Measurements from ENCODE around the gene FIGN. TPM values are rescaled to one million over a fixed set of nuclear protein-coding genes. Genes with fewer than 3 reads are reported as not detected.

FIGN gene
- total and polyA plus RNA-seq, 9 of the 15 experiments (the other 6 are each of a cell fraction or from before 2014, with no cell fraction given): 0.02 TPM; not detected in 8

DNA sequence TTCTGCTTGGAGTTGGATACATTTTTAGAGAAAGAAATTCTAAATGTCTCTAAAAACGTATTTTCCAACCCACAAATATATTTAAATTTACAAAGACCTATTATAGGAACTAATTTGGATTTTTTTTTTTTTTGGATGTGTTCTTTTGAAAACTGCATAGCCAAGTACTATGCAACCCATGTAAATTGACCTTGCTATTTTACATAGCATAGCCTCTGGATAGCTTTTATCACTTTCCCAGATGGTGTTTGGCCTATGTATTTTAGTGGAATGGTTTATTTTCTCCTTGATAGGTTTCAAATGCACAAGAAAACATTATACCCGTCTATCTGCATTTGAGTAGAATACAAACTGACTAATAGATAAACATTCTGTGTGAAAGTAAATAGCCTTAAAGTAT is 130.0 kb downstream of the FIGN start (continued):
- TF ChIP-seq, protein P1, sequence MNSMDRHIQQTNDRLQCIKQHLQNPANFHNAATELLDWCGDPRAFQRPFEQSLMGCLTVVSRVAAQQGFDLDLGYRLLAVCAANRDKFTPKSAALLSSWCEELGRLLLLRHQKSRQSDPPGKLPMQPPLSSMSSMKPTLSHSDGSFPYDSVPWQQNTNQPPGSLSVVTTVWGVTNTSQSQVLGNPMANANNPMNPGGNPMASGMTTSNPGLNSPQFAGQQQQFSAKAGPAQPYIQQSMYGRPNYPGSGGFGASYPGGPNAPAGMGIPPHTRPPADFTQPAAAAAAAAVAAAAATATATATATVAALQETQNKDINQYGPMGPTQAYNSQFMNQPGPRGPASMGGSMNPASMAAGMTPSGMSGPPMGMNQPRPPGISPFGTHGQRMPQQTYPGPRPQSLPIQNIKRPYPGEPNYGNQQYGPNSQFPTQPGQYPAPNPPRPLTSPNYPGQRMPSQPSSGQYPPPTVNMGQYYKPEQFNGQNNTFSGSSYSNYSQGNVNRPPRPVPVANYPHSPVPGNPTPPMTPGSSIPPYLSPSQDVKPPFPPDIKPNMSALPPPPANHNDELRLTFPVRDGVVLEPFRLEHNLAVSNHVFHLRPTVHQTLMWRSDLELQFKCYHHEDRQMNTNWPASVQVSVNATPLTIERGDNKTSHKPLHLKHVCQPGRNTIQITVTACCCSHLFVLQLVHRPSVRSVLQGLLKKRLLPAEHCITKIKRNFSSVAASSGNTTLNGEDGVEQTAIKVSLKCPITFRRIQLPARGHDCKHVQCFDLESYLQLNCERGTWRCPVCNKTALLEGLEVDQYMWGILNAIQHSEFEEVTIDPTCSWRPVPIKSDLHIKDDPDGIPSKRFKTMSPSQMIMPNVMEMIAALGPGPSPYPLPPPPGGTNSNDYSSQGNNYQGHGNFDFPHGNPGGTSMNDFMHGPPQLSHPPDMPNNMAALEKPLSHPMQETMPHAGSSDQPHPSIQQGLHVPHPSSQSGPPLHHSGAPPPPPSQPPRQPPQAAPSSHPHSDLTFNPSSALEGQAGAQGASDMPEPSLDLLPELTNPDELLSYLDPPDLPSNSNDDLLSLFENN (IDR thresholded peaks at IDR 0.05; ENCODE audit: low read depth in 2 of 2, low read length in 2 of 2): no peak
- TF ChIP-seq NR2F6 (CRISPR knock-in tag; IDR thresholded peaks at IDR 0.05) (no peak), ILF3 (IDR thresholded peaks at IDR 0.05; ENCODE audit: borderline replicate concordance) (no peak), ZNF75A (CRISPR knock-in tag; IDR thresholded peaks at IDR 0.05) (no peak), FOXJ2 (tag; IDR thresholded peaks at IDR 0.05) (no peak), CHCHD3 (CRISPR knock-in tag; IDR thresholded peaks at IDR 0.05) (no peak), TAF1 (IDR thresholded peaks at IDR 0.05; ENCODE audit: control insufficient read depth, extremely low read depth, insufficient read depth, low read length, severe bottlenecking) (no peak), POLR2H (tag; IDR thresholded peaks at IDR 0.05; ENCODE audit: low read depth) (no peak), ZNF589 (CRISPR knock-in tag; IDR thresholded peaks at IDR 0.05; ENCODE audit: low read depth) (no peak), RBM17 (IDR thresholded peaks at IDR 0.05; ENCODE audit: borderline replicate concordance, low read depth, low read length) (no peak), XRCC5 (IDR thresholded peaks at IDR 0.05; ENCODE audit: low read depth, low read length) (no peak)
- TF ChIP-seq, protein P2, sequence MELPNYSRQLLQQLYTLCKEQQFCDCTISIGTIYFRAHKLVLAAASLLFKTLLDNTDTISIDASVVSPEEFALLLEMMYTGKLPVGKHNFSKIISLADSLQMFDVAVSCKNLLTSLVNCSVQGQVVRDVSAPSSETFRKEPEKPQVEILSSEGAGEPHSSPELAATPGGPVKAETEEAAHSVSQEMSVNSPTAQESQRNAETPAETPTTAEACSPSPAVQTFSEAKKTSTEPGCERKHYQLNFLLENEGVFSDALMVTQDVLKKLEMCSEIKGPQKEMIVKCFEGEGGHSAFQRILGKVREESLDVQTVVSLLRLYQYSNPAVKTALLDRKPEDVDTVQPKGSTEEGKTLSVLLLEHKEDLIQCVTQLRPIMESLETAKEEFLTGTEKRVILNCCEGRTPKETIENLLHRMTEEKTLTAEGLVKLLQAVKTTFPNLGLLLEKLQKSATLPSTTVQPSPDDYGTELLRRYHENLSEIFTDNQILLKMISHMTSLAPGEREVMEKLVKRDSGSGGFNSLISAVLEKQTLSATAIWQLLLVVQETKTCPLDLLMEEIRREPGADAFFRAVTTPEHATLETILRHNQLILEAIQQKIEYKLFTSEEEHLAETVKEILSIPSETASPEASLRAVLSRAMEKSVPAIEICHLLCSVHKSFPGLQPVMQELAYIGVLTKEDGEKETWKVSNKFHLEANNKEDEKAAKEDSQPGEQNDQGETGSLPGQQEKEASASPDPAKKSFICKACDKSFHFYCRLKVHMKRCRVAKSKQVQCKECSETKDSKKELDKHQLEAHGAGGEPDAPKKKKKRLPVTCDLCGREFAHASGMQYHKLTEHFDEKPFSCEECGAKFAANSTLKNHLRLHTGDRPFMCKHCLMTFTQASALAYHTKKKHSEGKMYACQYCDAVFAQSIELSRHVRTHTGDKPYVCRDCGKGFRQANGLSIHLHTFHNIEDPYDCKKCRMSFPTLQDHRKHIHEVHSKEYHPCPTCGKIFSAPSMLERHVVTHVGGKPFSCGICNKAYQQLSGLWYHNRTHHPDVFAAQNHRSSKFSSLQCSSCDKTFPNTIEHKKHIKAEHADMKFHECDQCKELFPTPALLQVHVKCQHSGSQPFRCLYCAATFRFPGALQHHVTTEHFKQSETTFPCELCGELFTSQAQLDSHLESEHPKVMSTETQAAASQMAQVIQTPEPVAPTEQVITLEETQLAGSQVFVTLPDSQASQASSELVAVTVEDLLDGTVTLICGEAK (IDR thresholded peaks at IDR 0.05): no peak
- TF ChIP-seq, protein P2 (CRISPR knock-in tag; IDR thresholded peaks at IDR 0.05): no peak

Data from K562 (cell line).